Hindlimb muscle (tissue), 1 donor: Measurements from ENCODE around the gene LEF1. TPM values are rescaled to one million over a fixed set of nuclear protein-coding genes. Genes with fewer than 3 reads are reported as not detected.

Source experiments
- polyA plus RNA-seq: library from polyadenylated mRNA; unstranded; fragments of 120-200 nt; gene quantifications from one replicate; pipeline ENCODE4 v1.2.1, GENCODE V29; 2013; ENCODE audit not compliant: insufficient read length

Gene LEF1
- polyA plus RNA-seq, 1 donor: 5.5 TPM

Other genes with a start within 250 kb of the LEF1 start
- 4.7 TPM for gene CYP2U1, start 237.4 kb downstream of the LEF1 start, polyA plus RNA-seq
- 113 TPM for gene HADH, start 179.0 kb downstream of the LEF1 start, polyA plus RNA-seq